PFSK-1 (cell line): Measurements from ENCODE around the gene HOXA3.

ENCODE experiments used
- FOXP2 ChIP-seq: optimal IDR thresholded peaks from 2 replicates; pipeline ENCODE3; 2011; ENCODE audit warnings: borderline replicate concordance, control low read depth, inconsistent platforms; ENCODE audit not compliant: insufficient read depth; ENCODE audit errors: extremely low read length, extremely low read depth
- POLR2AphosphoS5 ChIP-seq: IDR thresholded peaks from 2 replicates; pipeline ENCODE4 v1.6.1; 2012; ENCODE audit warnings: low read depth, mild to moderate bottlenecking, control low read depth, low read length, moderate library complexity
- SIN3A ChIP-seq: IDR thresholded peaks from 2 replicates; pipeline ENCODE4 v1.6.1; 2012; ENCODE audit warnings: mild to moderate bottlenecking, low read length, moderate library complexity, borderline replicate concordance; ENCODE audit not compliant: insufficient read depth
- TAF1 ChIP-seq: IDR thresholded peaks from 2 replicates; pipeline ENCODE4 v1.6.1; 2012; ENCODE audit warnings: low read length, control low read depth, borderline replicate concordance; ENCODE audit not compliant: insufficient read depth
- TF ChIP-seq, protein P1 (sequence below), 2 experiments: IDR thresholded peaks; 2 replicates each; pipeline versions ENCODE4 v1.6.1 to v1.8.0; 2011 to 2012; ENCODE audit warnings: low read depth in 2 of 2, low read length in 2 of 2, control low read depth in 1 of 2, inconsistent platforms in 1 of 2, mild to moderate bottlenecking in 1 of 2, moderate library complexity in 1 of 2; ENCODE audit not compliant: insufficient read depth in 1 of 2

HOXA3 gene

DNA sequence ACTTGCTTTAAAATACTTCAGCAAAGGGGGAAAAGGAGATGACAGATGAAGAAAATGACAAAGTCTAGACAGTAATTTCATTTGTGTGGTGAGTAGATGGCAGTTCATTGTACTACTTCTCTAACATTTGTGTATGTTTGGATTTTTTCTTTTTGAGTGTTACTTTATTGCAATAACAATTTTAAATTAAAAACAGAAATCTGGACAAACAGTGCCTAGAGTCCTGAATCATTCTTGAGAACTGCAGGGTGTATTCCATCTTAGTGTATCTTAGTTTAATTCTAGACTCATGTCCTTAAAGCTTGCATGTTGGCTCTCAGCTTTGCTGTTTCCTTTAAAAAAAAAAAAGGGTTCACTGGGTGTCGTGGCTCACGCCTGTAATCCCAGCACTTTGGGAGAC, 87.7 kb downstream of the HOXA3 start:
- TF ChIP-seq POLR2AphosphoS5 (no peak), SIN3A (no peak), FOXP2 (no peak), TAF1 (no peak)
- TF ChIP-seq, protein P1, sequence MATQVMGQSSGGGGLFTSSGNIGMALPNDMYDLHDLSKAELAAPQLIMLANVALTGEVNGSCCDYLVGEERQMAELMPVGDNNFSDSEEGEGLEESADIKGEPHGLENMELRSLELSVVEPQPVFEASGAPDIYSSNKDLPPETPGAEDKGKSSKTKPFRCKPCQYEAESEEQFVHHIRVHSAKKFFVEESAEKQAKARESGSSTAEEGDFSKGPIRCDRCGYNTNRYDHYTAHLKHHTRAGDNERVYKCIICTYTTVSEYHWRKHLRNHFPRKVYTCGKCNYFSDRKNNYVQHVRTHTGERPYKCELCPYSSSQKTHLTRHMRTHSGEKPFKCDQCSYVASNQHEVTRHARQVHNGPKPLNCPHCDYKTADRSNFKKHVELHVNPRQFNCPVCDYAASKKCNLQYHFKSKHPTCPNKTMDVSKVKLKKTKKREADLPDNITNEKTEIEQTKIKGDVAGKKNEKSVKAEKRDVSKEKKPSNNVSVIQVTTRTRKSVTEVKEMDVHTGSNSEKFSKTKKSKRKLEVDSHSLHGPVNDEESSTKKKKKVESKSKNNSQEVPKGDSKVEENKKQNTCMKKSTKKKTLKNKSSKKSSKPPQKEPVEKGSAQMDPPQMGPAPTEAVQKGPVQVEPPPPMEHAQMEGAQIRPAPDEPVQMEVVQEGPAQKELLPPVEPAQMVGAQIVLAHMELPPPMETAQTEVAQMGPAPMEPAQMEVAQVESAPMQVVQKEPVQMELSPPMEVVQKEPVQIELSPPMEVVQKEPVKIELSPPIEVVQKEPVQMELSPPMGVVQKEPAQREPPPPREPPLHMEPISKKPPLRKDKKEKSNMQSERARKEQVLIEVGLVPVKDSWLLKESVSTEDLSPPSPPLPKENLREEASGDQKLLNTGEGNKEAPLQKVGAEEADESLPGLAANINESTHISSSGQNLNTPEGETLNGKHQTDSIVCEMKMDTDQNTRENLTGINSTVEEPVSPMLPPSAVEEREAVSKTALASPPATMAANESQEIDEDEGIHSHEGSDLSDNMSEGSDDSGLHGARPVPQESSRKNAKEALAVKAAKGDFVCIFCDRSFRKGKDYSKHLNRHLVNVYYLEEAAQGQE (IDR thresholded peaks at IDR 0.05; ENCODE audit: insufficient read depth in 1 of 2, low read depth in 2 of 2, low read length in 2 of 2), result no peak

DNA sequence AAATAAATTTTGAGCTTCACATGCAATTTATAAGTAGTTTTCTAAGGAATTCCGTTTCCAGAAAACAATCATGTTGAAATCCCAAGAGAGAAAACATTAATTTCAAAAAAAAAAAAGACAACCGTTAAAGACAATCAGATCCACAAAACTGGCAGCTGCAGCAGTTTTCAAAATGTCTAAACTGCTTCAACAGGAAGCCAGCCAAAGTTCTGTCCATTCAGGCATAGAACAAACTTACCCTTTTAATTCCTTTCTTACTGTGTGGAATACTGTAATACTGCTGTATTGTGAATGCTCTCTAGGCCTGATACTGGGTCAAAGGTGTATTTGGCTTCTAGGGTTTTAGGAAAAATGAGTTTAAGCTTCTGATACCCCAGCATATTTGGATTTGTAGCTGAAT, 88.2 kb downstream of the HOXA3 start:
- TF ChIP-seq, protein P1 (IDR thresholded peaks at IDR 0.05; ENCODE audit: insufficient read depth in 1 of 2, low read depth in 2 of 2, low read length in 2 of 2), result no peak
- no peak for TF ChIP-seq SIN3A
- no peak for TF ChIP-seq POLR2AphosphoS5
- TF ChIP-seq FOXP2, result no peak
- no peak for TF ChIP-seq TAF1

DNA sequence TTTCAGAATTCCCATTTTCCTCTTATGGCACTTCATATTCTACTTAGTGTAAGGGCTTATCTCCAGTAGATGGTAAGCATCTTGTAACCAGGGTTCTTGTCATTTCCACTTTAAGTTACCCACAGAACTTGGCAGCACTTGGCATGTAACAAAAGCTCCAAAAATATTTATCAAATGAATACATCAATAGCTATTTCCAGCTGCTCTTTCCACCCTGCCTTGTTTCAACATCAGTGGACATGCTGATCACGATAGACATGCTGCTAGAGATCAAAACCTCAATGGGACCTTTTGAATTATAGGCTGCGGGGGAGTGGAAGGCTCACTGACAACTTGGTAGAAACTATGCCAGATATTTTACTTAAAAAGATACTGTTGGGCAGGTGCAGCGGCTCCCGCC, 89.4 kb downstream of the HOXA3 start:
- TF ChIP-seq SIN3A (no peak), POLR2AphosphoS5 (no peak), FOXP2 (no peak), TAF1 (no peak)
- TF ChIP-seq, protein P1 (IDR thresholded peaks at IDR 0.05; ENCODE audit: insufficient read depth in 1 of 2, low read depth in 2 of 2, low read length in 2 of 2), result no peak
